SK-N-SH (cell line): ENCODE measurements around the gene DENND2A.
"Not testable (repeated sequence)": the region's sequence is repeated elsewhere in the genome, so short reads cannot be mapped to it uniquely, and the experiment has no call there.

Source experiments
- CTCF ChIP-seq: fragments of 200-600 bp; sonication (generic); IDR thresholded peaks from 2 replicates; pipeline ENCODE4 v1.6.1; 2017; ENCODE audit warnings: antibody characterized with exemption, mild to moderate bottlenecking, moderate library complexity
- EP300 ChIP-seq, 2 experiments: IDR thresholded peaks; 2 replicates each; pipeline versions ENCODE4 v1.4.0 to v1.6.1; 2012; ENCODE audit warnings: borderline replicate concordance in 1 of 2, low read depth in 1 of 2, low read length in 1 of 2
- EZH2phosphoT487 ChIP-seq: fragments of 200-600 bp; sonication (generic); IDR thresholded peaks from 2 replicates; pipeline ENCODE4 v1.6.1; 2017; ENCODE audit warnings: low read depth, mixed run types, mild to moderate bottlenecking, antibody characterized with exemption, moderate library complexity, borderline replicate concordance
- MXI1 ChIP-seq: IDR thresholded peaks from 2 replicates; pipeline ENCODE4 v1.6.1; 2012; ENCODE audit warnings: mild to moderate bottlenecking, low read depth, low read length, improper control_type of control experiment
- NFIC ChIP-seq: IDR thresholded peaks from 2 replicates; pipeline ENCODE4 v1.4.0; 2012; ENCODE audit warnings: borderline replicate concordance
- POLR2AphosphoS5 ChIP-seq: IDR thresholded peaks from 2 replicates; pipeline ENCODE4 v1.6.1; 2012; ENCODE audit warnings: low read depth, low read length
- RAD21 ChIP-seq: IDR thresholded peaks from 2 replicates; pipeline ENCODE4 v1.6.1; 2012; ENCODE audit warnings: mild to moderate bottlenecking, low read length
- SIN3A ChIP-seq: IDR thresholded peaks from 2 replicates; pipeline ENCODE4 v1.6.1; 2012; ENCODE audit warnings: low read depth, mild to moderate bottlenecking, low read length, moderate library complexity, borderline replicate concordance
- TEAD4 ChIP-seq: IDR thresholded peaks from 2 replicates; pipeline ENCODE4 v1.4.0; 2012; ENCODE audit warnings: mild to moderate bottlenecking, borderline replicate concordance; ENCODE audit not compliant: insufficient read depth

- not testable (repeated sequence) for TF ChIP-seq SIN3A; CTCF; TEAD4; EP300 (IDR thresholded peaks at IDR 0.05; ENCODE audit: borderline replicate concordance in 1 of 2, low read depth in 1 of 2, low read length in 1 of 2); MXI1; EZH2phosphoT487; POLR2AphosphoS5; NFIC; RAD21
Measured at GRCh38 chr7:140669862-140670261, 29.2 kb upstream of the DENND2A start.
